GM12891 (cell line): ENCODE measurements around the gene SMG1.
"Not testable (repeated sequence)": the region's sequence is repeated elsewhere in the genome, so short reads cannot be mapped to it uniquely, and the experiment has no call there.

Source experiments
- DNase-seq: peaks from one replicate; pipeline ENCODE4 v3.0.0; 2011; ENCODE audit warnings: low spot score; ENCODE audit not compliant: insufficient read length
- FAIRE-seq: peaks from 2 replicates; lab custom pipeline; 2011; peaks lifted over from hg19 to GRCh38; lab: Jason Lieb, UNC
- PAX5 ChIP-seq: IDR thresholded peaks from 2 replicates; pipeline ENCODE4 v1.6.1; 2011; ENCODE audit warnings: low read length, moderate library complexity, mild to moderate bottlenecking; ENCODE audit not compliant: insufficient read depth, severe bottlenecking
- POLR2A ChIP-seq: IDR thresholded peaks from 2 replicates; pipeline ENCODE4 v1.6.1; 2011; ENCODE audit warnings: low read depth, low read length, control low read depth
- POLR2AphosphoS5 ChIP-seq: IDR thresholded peaks from 2 replicates; pipeline ENCODE4 v1.6.1; 2011; ENCODE audit warnings: low read depth, low read length, control low read depth
- POU2F2 ChIP-seq: IDR thresholded peaks from 2 replicates; pipeline ENCODE4 v1.6.1; 2011; ENCODE audit warnings: low read depth, mild to moderate bottlenecking, control low read depth, low read length, moderate library complexity
- SPI1 ChIP-seq: IDR thresholded peaks from 2 replicates; pipeline ENCODE4 v1.6.1; 2011; ENCODE audit warnings: low read depth, low read length, control low read depth
- TAF1 ChIP-seq: IDR thresholded peaks from 2 replicates; pipeline ENCODE4 v1.6.1; 2011; ENCODE audit warnings: low read depth, low read length, control low read depth

Gene SMG1

DNA sequence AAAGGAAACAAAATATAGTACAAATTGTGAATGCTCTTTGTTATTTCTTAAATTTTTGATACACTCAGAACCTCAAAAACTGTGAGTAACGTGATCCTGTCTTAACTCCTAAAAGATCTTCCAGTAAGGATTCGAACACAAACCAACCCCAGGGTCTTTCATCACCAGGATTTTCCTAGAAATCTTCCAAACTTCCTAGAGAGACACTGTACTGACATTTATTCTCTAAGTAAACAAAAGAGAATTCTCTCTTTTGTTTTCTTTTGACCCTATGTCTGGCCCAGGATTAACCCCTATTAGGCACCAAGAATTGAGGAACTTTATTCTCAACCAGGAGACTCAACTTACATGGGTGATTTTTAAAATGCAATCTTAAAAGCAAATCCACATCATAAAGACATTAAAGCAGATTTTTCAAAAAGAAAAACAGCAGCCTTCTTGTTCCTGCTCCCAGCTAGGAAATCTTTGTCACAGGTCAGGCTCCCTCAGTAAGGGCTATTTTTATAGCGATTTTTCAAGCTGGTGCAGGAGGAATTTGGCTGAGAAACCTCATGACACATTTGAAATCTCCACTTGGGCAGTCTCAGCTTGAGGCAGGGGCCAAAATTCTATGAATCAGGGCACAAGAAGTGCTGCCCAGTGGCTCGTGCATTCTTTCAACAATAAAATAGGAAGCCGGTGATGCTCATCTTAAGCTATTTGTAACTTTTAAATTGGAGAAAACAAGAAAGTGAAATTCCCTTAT, 6.2 kb upstream of the SMG1 start:
- no peak for FAIRE-seq
- TF ChIP-seq POU2F2 (no peak), TAF1 (no peak), POLR2A (no peak), POLR2AphosphoS5 (no peak), SPI1 (no peak), PAX5 (no peak)
- DNase-seq: no peak

GRCh38 chr16:18931756-18932155, 5.5 kb upstream of the SMG1 start:
- FAIRE-seq (no peak), DNase-seq (no peak)
- TF ChIP-seq POU2F2: no peak
- 0 out of 2 replicates have a peak, but pooled peaks have one; percentile 5 for TF ChIP-seq SPI1

DNA sequence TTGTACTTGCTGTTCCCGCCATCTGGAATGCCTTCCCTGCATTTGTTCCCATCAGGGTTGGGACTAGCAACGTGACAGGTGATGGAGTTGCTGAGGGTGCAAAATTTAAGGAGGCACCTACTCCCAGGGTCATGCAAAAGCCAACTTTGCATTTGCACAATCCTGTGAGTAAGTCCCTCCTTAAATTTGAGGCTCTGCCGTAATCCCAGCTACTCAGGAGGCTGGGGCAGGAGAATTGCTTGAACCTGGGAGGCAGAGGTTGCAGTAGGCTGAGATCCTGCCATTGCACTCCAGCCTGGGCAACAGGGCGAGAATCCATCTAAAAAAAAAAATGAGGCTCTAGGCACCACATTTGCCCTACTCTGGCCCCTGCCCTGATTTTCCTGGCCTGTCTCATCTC, 3.9 kb upstream of the SMG1 start:
- FAIRE-seq, DNase-seq: not testable (repeated sequence)

DNA sequence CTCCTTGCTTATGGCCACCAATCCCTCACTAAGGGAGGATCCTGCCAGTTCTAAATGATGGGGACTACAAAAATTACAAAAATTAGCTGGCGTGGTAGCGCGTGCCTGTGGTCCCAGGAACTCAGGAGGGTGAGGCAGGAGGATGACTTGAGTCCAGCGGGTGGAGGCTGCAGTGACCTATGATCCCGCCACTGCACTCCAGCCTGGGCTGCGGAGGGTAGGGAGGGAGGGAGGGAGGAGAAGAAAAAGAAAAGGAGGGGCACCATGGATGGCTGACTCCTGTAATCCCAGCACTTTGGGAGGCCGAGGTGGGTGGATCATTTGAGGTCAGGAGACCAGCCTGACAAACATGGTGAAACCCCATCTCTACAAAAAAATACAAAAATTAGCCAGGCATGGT, 1.9 kb upstream of the SMG1 start:
- DNase-seq: not testable (repeated sequence)

DNA sequence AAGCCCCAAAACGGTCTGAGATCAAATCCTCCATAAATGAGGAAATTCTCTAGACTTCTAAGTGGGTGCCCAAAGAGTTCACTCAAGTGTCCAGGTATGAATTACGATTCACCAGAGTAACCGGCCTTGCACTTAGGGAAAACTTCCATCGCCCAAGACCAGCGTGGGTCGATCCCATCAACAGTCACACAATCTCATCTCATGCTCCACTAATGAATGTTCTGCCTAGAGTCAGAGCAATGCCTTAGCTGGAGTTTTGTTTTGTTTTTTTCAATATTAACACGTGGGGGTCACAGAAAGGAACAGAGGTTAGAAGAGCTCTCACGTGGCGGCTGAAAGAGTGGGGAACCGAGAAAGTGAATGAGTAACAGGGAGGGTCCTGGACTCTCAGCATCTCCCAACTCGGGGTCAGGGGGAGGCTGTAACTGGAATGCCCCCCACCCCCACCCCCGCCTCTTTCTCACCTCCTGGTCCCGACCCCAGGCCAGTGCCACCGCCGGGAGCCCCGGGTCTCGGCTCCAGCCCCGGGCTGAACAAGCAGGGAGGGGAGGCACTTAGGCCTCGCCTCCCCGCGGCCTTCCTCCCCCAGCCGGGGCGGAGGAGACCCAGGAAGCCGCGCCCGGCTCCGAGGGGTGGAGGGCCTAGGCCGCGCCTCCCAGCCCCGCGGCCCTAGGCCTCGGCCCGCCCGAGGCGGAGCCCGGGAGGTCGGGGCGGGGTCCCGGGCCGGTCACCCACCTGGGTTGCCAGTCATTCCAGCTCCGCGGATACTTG, 808 bp downstream of the SMG1 start:
- peak; percentile 72 for TF ChIP-seq SPI1
- not testable (repeated sequence) for FAIRE-seq, DNase-seq

More for the DNA sequence above, 1.9 kb upstream of the SMG1 start:
- not testable (repeated sequence) for FAIRE-seq

- not testable (repeated sequence) for DNase-seq, FAIRE-seq
These were observed 2.3 kb downstream of the SMG1 start for GRCh38 chr16:18923935-18924334.

- not testable (repeated sequence) for FAIRE-seq, DNase-seq
These were observed 3.1 kb downstream of the SMG1 start for GRCh38 chr16:18923124-18923523.

DNA sequence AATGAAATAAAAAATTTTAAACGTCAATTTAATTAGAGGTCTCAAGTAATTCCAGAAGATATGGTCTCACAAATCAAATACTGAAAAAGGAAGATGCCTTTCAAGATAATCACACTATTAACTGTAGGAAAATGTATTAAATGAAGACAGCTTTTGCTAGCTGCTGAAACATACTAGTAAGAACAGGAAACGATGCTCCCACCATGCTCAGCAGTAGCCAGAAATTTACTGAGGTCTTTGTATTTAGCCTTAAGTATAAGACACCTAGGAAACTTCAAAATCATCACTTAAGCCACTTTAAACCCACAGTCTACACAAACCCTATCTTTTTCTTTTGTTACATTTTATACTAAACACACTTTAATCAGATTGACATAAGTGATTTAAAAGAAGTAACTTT, 16.6 kb downstream of the SMG1 start:
- not testable (repeated sequence) for DNase-seq, FAIRE-seq

GRCh38 chr16:18908716-18909115, 17.5 kb downstream of the SMG1 start:
- not testable (repeated sequence) for FAIRE-seq

GRCh38 chr16:18902778-18903177, 23.4 kb downstream of the SMG1 start:
- FAIRE-seq, DNase-seq: not testable (repeated sequence)

More at GRCh38 chr16:18908716-18909115, 17.5 kb downstream of the SMG1 start:
- DNase-seq: not testable (repeated sequence)

- not testable (repeated sequence) for DNase-seq, FAIRE-seq
These were observed 24.2 kb downstream of the SMG1 start for GRCh38 chr16:18902044-18902443.

DNA sequence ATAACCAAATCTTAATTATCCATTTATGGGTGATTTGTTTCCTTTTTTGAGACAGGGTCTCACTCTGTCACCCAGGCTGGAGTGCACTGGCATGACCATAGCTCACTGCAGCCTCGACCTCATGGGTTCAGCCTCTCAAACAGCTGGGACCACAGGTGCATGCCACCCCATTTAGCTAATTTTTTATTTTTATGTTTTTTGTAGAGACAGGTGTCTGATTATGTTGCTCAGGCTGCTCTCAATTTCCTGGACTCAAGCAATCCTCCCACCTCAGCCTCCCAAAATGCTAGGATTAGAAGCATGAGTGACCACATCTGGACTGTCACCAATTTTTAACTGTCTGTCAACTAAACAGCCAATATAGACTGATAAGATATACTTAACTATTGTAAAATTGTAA, 25.0 kb downstream of the SMG1 start:
- not testable (repeated sequence) for DNase-seq, FAIRE-seq

DNA sequence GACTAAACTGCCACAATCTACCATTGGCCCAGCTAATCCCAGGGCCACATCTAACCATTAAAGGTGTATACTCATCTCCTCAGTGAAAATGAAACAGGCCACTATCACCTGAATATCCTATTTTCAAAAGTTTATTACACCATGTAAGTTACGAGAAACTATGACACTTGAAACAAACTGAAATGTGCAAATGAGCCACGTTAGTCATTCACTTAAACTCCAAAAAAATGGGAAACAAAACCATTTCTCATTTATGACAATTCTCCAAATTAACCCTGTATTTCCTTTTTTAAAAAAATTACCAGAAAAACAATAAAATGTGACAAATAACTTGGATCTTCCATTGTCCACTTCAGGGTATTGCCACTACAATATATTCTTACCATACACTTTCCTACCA, 41.8 kb downstream of the SMG1 start:
- not testable (repeated sequence) for FAIRE-seq, DNase-seq

- FAIRE-seq, DNase-seq: not testable (repeated sequence)
These were observed 48.5 kb downstream of the SMG1 start for GRCh38 chr16:18877734-18878133.
